ENCODE data around the gene MTARC2. TPM values are rescaled to one million over a fixed set of nuclear protein-coding genes. Genes with fewer than 3 reads are reported as not detected.

The MTARC2 gene
- polyA plus RNA-seq, 1 of the 3 experiments (the other 2 are of a cell fraction), result 6.1 TPM

- CTCF ChIA-PET, result interaction anchor here (1.2 to 7.9 kb wide), 2 partner anchors 13 to 20 kb away, joined by 4 to 54 read pairs; no protein-coding TSS in a partner anchor
Measured at GRCh38 chr1:220755309-220755708, 7.2 kb downstream of the MTARC2 start.

More at GRCh38 chr1:220755309-220755708, 7.2 kb downstream of the MTARC2 start:
- TF ChIP-seq USF2 (IDR thresholded peaks at IDR 0.05; ENCODE audit: borderline replicate concordance, low read depth, low read length) (no peak), TCF12 (IDR thresholded peaks at IDR 0.05) (no peak), POLR2AphosphoS5 (IDR thresholded peaks at IDR 0.05; ENCODE audit: low read depth, low read length) (no peak), MAX (IDR thresholded peaks at IDR 0.05; ENCODE audit: low read depth) (no peak), NFIC (IDR thresholded peaks at IDR 0.05; ENCODE audit: borderline replicate concordance) (no peak), ELF1 (IDR thresholded peaks at IDR 0.05) (no peak), YY1 (IDR thresholded peaks at IDR 0.05; ENCODE audit: low read depth) (no peak), JUND (IDR thresholded peaks at IDR 0.05) (no peak), TEAD4 (IDR thresholded peaks at IDR 0.05; ENCODE audit: borderline replicate concordance, insufficient read depth) (no peak), NRF1 (IDR thresholded peaks at IDR 0.05; ENCODE audit: low read depth, low read length) (no peak), CHD2 (IDR thresholded peaks at IDR 0.05; ENCODE audit: low read length, partially characterized antibody) (no peak), USF1 (IDR thresholded peaks at IDR 0.05; ENCODE audit: borderline replicate concordance, low read depth) (no peak), MXI1 (IDR thresholded peaks at IDR 0.05; ENCODE audit: low read depth, low read length) (no peak), CTCF (IDR thresholded peaks at IDR 0.05) (no peak), RAD21 (IDR thresholded peaks at IDR 0.05; ENCODE audit: low read length) (no peak), REST (IDR thresholded peaks at IDR 0.05; ENCODE audit: low read depth, low read length) (no peak), ZBTB33 (IDR thresholded peaks at IDR 0.05; ENCODE audit: borderline replicate concordance, low read depth) (no peak), FOSL2 (IDR thresholded peaks at IDR 0.05; ENCODE audit: borderline replicate concordance, low read depth) (no peak), RXRA (IDR thresholded peaks at IDR 0.05; ENCODE audit: borderline replicate concordance, low read depth) (no peak)
- no peak overlapping the region for H3K4me2 ChIP-seq
- no peaks in the 10 kb centered on the region for H3K9me3 ChIP-seq
- H4K20me1 ChIP-seq (ENCODE audit: insufficient read depth), result no peaks in the 10 kb centered on the region
- H3F3A ChIP-seq (replicated peaks; ENCODE audit: insufficient read depth), result no peaks in the 10 kb centered on the region
- no peak overlapping the region for H3K27ac ChIP-seq (ENCODE audit: low read depth in 2 of 2, low read length in 1 of 2)
- H3K9me2 ChIP-seq, result no peaks in the 10 kb centered on the region
- no peak for DNase-seq
- WGBS (ENCODE audit: low lambda C conversion rate), result 98% methylated on average over 6 of the region's 6 CpGs
- H2AFZ ChIP-seq (ENCODE audit: low read depth), result no peak overlapping the region
- POLR2A ChIA-PET, result no interaction called here
- H3K4me1 ChIP-seq (ENCODE audit: control insufficient read depth in 1 of 2, insufficient read depth in 2 of 2, low read depth in 1 of 2, low read length in 1 of 2), result peaks cover 0 to 3% of the 10 kb centered on the region in 2 experiments; a peak in 1 of 4 replicates
- no peak overlapping the region for H3K4me3 ChIP-seq (ENCODE audit: low read depth in 2 of 2, low read length in 1 of 2)
- no peak overlapping the region for H3K9ac ChIP-seq
- H3K27me3 ChIP-seq (ENCODE audit: insufficient read depth), result no peaks in the 10 kb centered on the region
- no peaks in the 10 kb centered on the region; the same call in 1 of the 2 replicates for H3K79me2 ChIP-seq (ENCODE audit: insufficient read depth)
- peaks cover 0 to 16% of the 10 kb centered on the region in 2 experiments for H3K36me3 ChIP-seq (replicated peaks in 1 of 2; ENCODE audit: control insufficient read depth in 1 of 2, insufficient read depth in 2 of 2, low read length in 1 of 2)
